ENCODE results near the gene WAPL. TPM values are rescaled to one million over a fixed set of nuclear protein-coding genes. Genes with fewer than 3 reads are reported as not detected.
A peak's percentile ranks its signal among the peaks of the same experiment; 100 is the strongest.
"Not testable (repeated sequence)": the region's sequence is repeated elsewhere in the genome, so short reads cannot be mapped to it uniquely, and the experiment has no call there.

The WAPL gene
- total RNA-seq, 2 donors from 2014 or later, result 29.6 to 46.8 TPM

GRCh38 chr10:86535132-86535882, 13.7 kb upstream of the WAPL start:
- Histone ChIP-seq H3K4me1 (replicated peaks) (no peaks in the 10 kb centered on the region), H3K36me3 (no peaks in the 10 kb centered on the region), H3K4me3 (peak overlapping the region; percentile 34 to 36), H3K27me3 (replicated peaks; ENCODE audit: insufficient read depth) (no peaks in the 10 kb centered on the region), H3K27ac (peak overlapping the region; percentile 8 to 33), H3K9me3 (no peaks in the 10 kb centered on the region)
- 27% methylated on average over 33 of the region's 47 CpGs for WGBS
- intact Hi-C loops (cut with DNase I), result no loop called here
- peak; percentile 44 for DNase-seq (ENCODE audit: low spot score)
- TF ChIP-seq POLR2AphosphoS5 (IDR thresholded peaks at IDR 0.05) (peak; percentile 25), POLR2A (IDR thresholded peaks at IDR 0.05) (no peak)
- TF ChIP-seq, protein P1, sequence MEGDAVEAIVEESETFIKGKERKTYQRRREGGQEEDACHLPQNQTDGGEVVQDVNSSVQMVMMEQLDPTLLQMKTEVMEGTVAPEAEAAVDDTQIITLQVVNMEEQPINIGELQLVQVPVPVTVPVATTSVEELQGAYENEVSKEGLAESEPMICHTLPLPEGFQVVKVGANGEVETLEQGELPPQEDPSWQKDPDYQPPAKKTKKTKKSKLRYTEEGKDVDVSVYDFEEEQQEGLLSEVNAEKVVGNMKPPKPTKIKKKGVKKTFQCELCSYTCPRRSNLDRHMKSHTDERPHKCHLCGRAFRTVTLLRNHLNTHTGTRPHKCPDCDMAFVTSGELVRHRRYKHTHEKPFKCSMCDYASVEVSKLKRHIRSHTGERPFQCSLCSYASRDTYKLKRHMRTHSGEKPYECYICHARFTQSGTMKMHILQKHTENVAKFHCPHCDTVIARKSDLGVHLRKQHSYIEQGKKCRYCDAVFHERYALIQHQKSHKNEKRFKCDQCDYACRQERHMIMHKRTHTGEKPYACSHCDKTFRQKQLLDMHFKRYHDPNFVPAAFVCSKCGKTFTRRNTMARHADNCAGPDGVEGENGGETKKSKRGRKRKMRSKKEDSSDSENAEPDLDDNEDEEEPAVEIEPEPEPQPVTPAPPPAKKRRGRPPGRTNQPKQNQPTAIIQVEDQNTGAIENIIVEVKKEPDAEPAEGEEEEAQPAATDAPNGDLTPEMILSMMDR (IDR thresholded peaks at IDR 0.05), result no peak

- TF ChIP-seq POLR2A (IDR thresholded peaks at IDR 0.05), result no peak
- TF ChIP-seq, protein P1 (IDR thresholded peaks at IDR 0.05), result no peak
- TF ChIP-seq POLR2AphosphoS5 (IDR thresholded peaks at IDR 0.05), result no peak
- DNase-seq (ENCODE audit: low spot score), result no peak
- no peaks in the 10 kb centered on the region for H3K27me3 ChIP-seq (replicated peaks; ENCODE audit: insufficient read depth)
- H3K4me1 ChIP-seq (replicated peaks), result no peaks in the 10 kb centered on the region
- intact Hi-C loops (cut with DNase I), result no loop called here
- H3K36me3 ChIP-seq, result no peaks in the 10 kb centered on the region
- no peak overlapping the region for H3K4me3 ChIP-seq
- H3K27ac ChIP-seq, result no peak overlapping the region
- no peaks in the 10 kb centered on the region for H3K9me3 ChIP-seq
- 88% methylated on average over 2 of the region's 2 CpGs for WGBS
Measured at GRCh38 chr10:86533328-86533727, 11.7 kb upstream of the WAPL start.

- 94% methylated on average over 3 of the region's 3 CpGs for WGBS
- H3K36me3 ChIP-seq, H3K27ac ChIP-seq: not testable (repeated sequence)
Measured at GRCh38 chr10:86528736-86529135, 7.1 kb upstream of the WAPL start.

GRCh38 chr10:86526606-86527005, 5.0 kb upstream of the WAPL start:
- DNase-seq (ENCODE audit: low spot score), result no peak
- intact Hi-C loops (cut with DNase I), result no loop called here
- Histone ChIP-seq H3K27me3 (replicated peaks; ENCODE audit: insufficient read depth) (no peaks in the 10 kb centered on the region), H3K9me3 (no peaks in the 10 kb centered on the region), H3K4me3 (no peak overlapping the region), H3K36me3 (no peaks in the 10 kb centered on the region), H3K27ac (no peak overlapping the region), H3K4me1 (replicated peaks) (no peaks in the 10 kb centered on the region)
- TF ChIP-seq POLR2A (IDR thresholded peaks at IDR 0.05), result no peak
- TF ChIP-seq, protein P1 (IDR thresholded peaks at IDR 0.05), result no peak
- 87% methylated on average over 4 of the region's 4 CpGs for WGBS

More at GRCh38 chr10:86528736-86529135, 7.1 kb upstream of the WAPL start:
- H3K9me3 ChIP-seq; intact Hi-C loops (cut with DNase I); DNase-seq (ENCODE audit: low spot score); H3K4me3 ChIP-seq; H3K4me1 ChIP-seq (replicated peaks); H3K27me3 ChIP-seq (replicated peaks; ENCODE audit: insufficient read depth): not testable (repeated sequence)

GRCh38 chr10:86525713-86526112, 4.1 kb upstream of the WAPL start:
- H3K36me3 ChIP-seq; intact Hi-C loops (cut with DNase I); H3K4me1 ChIP-seq (replicated peaks); H3K4me3 ChIP-seq; H3K27ac ChIP-seq; DNase-seq (ENCODE audit: low spot score); H3K27me3 ChIP-seq (replicated peaks; ENCODE audit: insufficient read depth); H3K9me3 ChIP-seq: not testable (repeated sequence)
- 89% methylated on average over 6 of the region's 6 CpGs for WGBS

All from prostate gland (tissue), 2 donors.